ENCODE measurements around the gene ZNF620.
"Not testable (repeated sequence)": the region's sequence is repeated elsewhere in the genome, so short reads cannot be mapped to it uniquely, and the experiment has no call there.

ZNF620 gene

GRCh38 chr3:40505599-40506462 lies at the start of gene ZNF620:
ZNF620 (plus strand) TSS chr3:40506039; CDS start chr3:40506353, 314 bp downstream.
- Mint-ChIP-seq H3K27me3 (ENCODE audit: low read depth) (peaks cover 2% of the 10 kb centered on the region), H3K27ac (peak within 1 kb of the TSS; percentile 83), H3K36me3 (ENCODE audit: low read depth) (peaks cover 12% of the 10 kb centered on the region), H3K4me1 (ENCODE audit: low read depth) (peaks cover 16% of the 10 kb centered on the region), H3K9me3 (no peaks in the 10 kb centered on the region), H3K4me3 (peak within 1 kb of the TSS; percentile 96)
- peak; percentile 46 for DNase-seq (ENCODE audit: low spot score)

DNA sequence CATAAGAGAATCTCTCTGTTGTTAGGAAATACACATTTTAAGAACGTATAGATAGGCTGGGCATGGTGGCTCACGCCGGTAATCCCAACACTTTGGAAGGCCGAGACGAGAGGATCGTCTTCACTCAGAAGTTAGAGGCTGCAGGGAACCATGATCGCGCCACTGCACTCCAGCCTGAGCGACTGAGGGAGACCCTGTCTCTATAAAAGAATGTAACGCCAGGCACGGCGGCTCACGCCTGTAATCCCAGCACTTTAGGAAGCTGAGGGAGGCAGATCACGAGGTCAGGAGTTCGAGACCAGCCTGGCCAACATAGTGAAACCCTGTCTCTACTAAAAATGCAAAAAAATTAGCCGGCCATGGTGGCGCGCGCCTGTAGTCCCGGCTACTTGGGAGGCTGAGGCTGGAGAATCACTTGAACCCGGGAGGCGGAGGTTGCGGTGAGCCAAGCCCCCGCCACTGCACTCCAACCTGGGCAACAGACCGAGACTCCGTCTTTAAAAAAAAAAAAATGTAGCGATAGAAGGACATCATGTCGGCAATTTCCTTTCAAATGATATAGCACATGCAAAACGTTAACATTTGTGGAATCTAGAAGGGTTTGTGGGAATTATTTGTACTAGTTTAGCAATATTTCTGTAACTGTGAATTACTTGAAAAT lies 49.4 kb upstream of the ZNF620 start:
- Mint-ChIP-seq H3K36me3 (ENCODE audit: low read depth) (peaks cover 28% of the 10 kb centered on the region), H3K27ac (peak overlapping the region; percentile 93), H3K27me3 (ENCODE audit: low read depth) (no peaks in the 10 kb centered on the region), H3K4me3 (peak overlapping the region; percentile 89), H3K9me3 (no peaks in the 10 kb centered on the region), H3K4me1 (ENCODE audit: low read depth) (peaks cover 45% of the 10 kb centered on the region)
- DNase-seq (ENCODE audit: low spot score): no peak

- peaks cover 50% of the 10 kb centered on the region for H3K4me1 Mint-ChIP-seq (ENCODE audit: low read depth)
- H3K9me3 Mint-ChIP-seq: no peaks in the 10 kb centered on the region
- H3K27me3 Mint-ChIP-seq (ENCODE audit: low read depth): no peaks in the 10 kb centered on the region
- H3K4me3 Mint-ChIP-seq: peak within 1 kb of the TSS; percentile 89
- peaks cover 35% of the 10 kb centered on the region for H3K36me3 Mint-ChIP-seq (ENCODE audit: low read depth)
- peak; percentile 94 for DNase-seq (ENCODE audit: low spot score)
- H3K27ac Mint-ChIP-seq: peak within 1 kb of the TSS; percentile 95
These were observed 48.7 kb upstream of the ZNF620 start, which contains the start of gene RPL14 for GRCh38 chr3:40456940-40457823. RPL14 (plus strand) TSS chr3:40457339; CDS start chr3:40457472, 133 bp downstream.

GRCh38 chr3:40458473-40458872 lies 47.4 kb upstream of the ZNF620 start:
- H3K27me3 Mint-ChIP-seq (ENCODE audit: low read depth): no peaks in the 10 kb centered on the region
- peak overlapping the region; percentile 95 for H3K27ac Mint-ChIP-seq
- H3K4me1 Mint-ChIP-seq (ENCODE audit: low read depth): peaks cover 45% of the 10 kb centered on the region
- no peaks in the 10 kb centered on the region for H3K9me3 Mint-ChIP-seq
- H3K4me3 Mint-ChIP-seq: peak overlapping the region; percentile 89
- no peak for DNase-seq (ENCODE audit: low spot score)
- H3K36me3 Mint-ChIP-seq (ENCODE audit: low read depth): peaks cover 44% of the 10 kb centered on the region

DNA sequence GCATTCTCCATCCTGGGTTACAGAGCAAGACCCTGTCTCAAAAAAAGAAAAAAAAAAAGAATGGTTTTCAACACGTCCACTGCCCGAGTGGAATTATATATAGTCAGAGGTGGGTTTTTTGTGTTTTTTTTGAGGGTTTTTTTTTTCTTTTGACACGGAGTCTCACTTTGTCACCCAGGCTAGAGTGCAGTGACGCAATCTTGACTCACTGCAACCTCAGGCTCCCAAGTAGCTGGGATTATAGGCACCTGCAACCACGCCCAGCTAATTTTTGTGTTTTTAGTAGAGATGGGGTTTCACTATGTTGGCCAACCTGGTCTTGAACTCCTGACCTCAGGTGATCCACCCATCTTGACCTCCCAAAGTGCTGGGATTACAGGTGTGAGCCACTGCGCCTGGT lies 45.4 kb upstream of the ZNF620 start:
- not testable (repeated sequence) for DNase-seq (ENCODE audit: low spot score); H3K27ac Mint-ChIP-seq; H3K27me3 Mint-ChIP-seq (ENCODE audit: low read depth); H3K9me3 Mint-ChIP-seq; H3K4me3 Mint-ChIP-seq
- H3K4me1 Mint-ChIP-seq (ENCODE audit: low read depth): peaks cover 49% of the 10 kb centered on the region
- peaks cover 63% of the 10 kb centered on the region for H3K36me3 Mint-ChIP-seq (ENCODE audit: low read depth)

DNA sequence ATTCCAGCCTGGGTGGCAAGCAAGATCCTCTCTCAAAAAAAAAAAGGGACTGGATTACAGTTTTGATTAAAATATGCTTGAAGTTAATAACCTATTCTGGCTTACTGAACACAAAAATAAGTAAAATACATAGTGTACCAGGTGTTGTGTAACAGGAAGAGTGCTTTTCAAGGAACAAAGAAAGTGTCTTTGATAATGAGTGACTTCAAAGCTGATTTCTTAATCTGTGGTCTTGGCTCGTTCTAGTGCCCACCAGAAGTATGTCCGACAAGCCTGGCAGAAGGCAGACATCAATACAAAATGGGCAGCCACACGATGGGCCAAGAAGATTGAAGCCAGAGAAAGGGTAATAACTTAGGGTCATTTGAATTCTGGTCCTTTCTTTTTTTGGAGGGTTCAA lies 44.7 kb upstream of the ZNF620 start:
- H3K4me3 Mint-ChIP-seq: no peak overlapping the region
- peak overlapping the region; percentile 45 for H3K27ac Mint-ChIP-seq
- no peaks in the 10 kb centered on the region for H3K9me3 Mint-ChIP-seq
- H3K27me3 Mint-ChIP-seq (ENCODE audit: low read depth): no peaks in the 10 kb centered on the region
- peaks cover 69% of the 10 kb centered on the region for H3K36me3 Mint-ChIP-seq (ENCODE audit: low read depth)
- peaks cover 43% of the 10 kb centered on the region for H3K4me1 Mint-ChIP-seq (ENCODE audit: low read depth)
- DNase-seq (ENCODE audit: low spot score): no peak

DNA sequence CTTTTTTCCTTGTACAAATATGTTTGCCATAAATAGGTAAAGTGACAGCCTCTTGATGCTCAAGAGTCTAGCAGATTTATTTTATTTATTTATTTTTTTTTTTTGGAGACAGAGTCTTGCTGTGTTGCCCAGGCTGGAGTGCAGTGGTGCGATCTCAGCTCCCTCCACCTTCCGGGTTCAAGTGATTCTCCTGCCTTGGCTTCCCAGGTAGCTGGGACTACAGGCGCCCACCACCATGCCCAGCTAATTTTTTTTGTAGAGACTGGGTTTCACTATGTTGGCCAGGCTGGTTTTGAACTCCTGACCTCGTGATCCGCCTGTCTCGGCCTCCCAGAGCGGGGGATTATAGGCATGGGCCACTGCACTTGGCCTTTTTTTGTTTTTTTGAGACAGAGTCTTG lies 43.0 kb upstream of the ZNF620 start:
- Mint-ChIP-seq H3K4me1 (ENCODE audit: low read depth) (peaks cover 39% of the 10 kb centered on the region), H3K36me3 (ENCODE audit: low read depth) (peaks cover 75% of the 10 kb centered on the region)
- H3K9me3 Mint-ChIP-seq; H3K27ac Mint-ChIP-seq; H3K4me3 Mint-ChIP-seq; H3K27me3 Mint-ChIP-seq (ENCODE audit: low read depth); DNase-seq (ENCODE audit: low spot score): not testable (repeated sequence)

DNA sequence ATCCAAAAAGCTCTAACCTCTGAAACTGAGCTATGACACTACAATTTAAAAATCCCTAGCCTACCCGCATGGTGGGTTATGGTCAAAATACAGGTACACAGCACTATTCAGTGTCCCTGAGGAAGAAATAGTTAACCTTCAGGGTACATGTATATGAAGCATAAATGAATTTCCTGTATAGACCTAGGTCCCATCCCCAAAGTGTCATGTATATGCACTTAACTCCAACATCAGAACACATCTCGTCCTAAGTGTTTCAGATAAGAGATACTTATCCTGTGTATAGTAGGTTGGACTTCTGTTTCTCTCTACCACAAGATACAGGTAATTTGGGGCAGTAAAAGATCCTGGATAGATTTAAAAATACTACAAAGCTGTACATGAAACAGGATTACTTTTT lies 42.3 kb upstream of the ZNF620 start:
- Mint-ChIP-seq H3K27me3 (ENCODE audit: low read depth) (no peaks in the 10 kb centered on the region), H3K4me1 (ENCODE audit: low read depth) (peaks cover 32% of the 10 kb centered on the region), H3K36me3 (ENCODE audit: low read depth) (peaks cover 72% of the 10 kb centered on the region), H3K9me3 (no peaks in the 10 kb centered on the region), H3K27ac (no peak overlapping the region), H3K4me3 (no peak overlapping the region)
- no peak for DNase-seq (ENCODE audit: low spot score)

DNA sequence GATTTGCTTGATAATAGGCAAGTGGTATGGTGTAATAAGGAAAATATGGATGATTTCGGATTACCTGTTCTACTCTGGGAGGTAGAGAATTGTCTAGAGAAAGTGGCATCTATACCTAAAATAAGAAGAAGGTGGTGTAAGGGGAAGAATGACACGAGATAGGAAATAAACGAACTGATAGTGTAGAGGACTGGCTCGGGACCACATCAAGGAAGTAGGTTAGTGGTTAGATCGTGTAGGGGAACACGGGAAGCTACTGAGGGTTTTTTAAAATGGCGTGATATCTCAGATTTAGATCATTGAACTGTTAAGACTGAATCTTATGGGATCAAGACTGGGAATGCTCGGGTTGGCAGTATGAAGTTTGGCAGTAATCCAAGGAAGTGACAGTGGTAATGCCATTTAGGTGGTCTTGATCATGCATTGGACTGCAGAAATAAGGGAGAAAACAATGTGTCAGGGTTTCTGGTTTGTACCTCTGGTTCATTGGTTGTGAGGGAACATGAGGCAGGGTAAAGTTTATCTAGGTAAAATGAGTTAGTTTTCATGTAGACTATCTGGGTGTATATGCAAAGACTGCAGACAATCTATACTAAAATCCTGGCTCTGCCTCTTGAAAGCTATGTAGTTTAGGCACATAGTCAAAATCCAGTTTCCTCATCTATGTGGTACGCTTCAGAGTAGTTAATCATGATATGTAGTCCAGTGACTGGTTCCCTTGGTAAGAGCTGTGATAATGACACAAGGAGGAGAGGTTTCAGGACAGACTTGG lies 41.3 kb upstream of the ZNF620 start:
- H3K9me3 Mint-ChIP-seq: no peaks in the 10 kb centered on the region
- H3K36me3 Mint-ChIP-seq (ENCODE audit: low read depth): peaks cover 64% of the 10 kb centered on the region
- no peaks in the 10 kb centered on the region for H3K27me3 Mint-ChIP-seq (ENCODE audit: low read depth)
- H3K27ac Mint-ChIP-seq: peak overlapping the region; percentile 43
- peak overlapping the region; percentile 0 for H3K4me3 Mint-ChIP-seq
- H3K4me1 Mint-ChIP-seq (ENCODE audit: low read depth): peaks cover 25% of the 10 kb centered on the region
- DNase-seq (ENCODE audit: low spot score): no peak

DNA sequence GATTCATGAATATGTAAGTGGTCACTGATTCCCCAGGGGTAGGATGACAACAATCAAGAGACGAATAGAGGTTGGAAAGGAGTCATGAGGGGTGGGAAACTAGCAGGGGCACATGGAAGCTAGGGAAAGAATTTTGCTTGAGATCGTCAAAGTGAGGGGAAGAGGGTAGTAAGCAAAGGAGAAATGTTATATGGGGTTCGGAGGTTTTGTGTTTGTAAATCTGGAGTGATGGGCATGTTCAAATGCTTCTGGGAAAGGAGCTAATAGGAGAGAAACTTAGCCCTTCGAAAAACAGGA lies 40.8 kb upstream of the ZNF620 start:
- DNase-seq (ENCODE audit: low spot score): no peak
- H3K4me3 Mint-ChIP-seq: no peak overlapping the region
- peak overlapping the region; percentile 0 for H3K27ac Mint-ChIP-seq
- H3K9me3 Mint-ChIP-seq: no peaks in the 10 kb centered on the region
- H3K27me3 Mint-ChIP-seq (ENCODE audit: low read depth): no peaks in the 10 kb centered on the region
- peaks cover 24% of the 10 kb centered on the region for H3K4me1 Mint-ChIP-seq (ENCODE audit: low read depth)
- peaks cover 63% of the 10 kb centered on the region for H3K36me3 Mint-ChIP-seq (ENCODE audit: low read depth)

GRCh38 chr3:40465456-40465855 lies 40.4 kb upstream of the ZNF620 start:
- no peak for DNase-seq (ENCODE audit: low spot score)
- Mint-ChIP-seq H3K4me1 (ENCODE audit: low read depth) (peaks cover 21% of the 10 kb centered on the region), H3K36me3 (ENCODE audit: low read depth) (peaks cover 59% of the 10 kb centered on the region), H3K4me3 (no peak overlapping the region), H3K27ac (no peak overlapping the region), H3K27me3 (ENCODE audit: low read depth) (no peaks in the 10 kb centered on the region), H3K9me3 (no peaks in the 10 kb centered on the region)

GRCh38 chr3:40468018-40468417 lies 37.8 kb upstream of the ZNF620 start:
- H3K27me3 Mint-ChIP-seq (ENCODE audit: low read depth): no peaks in the 10 kb centered on the region
- H3K4me1 Mint-ChIP-seq (ENCODE audit: low read depth): peaks cover 12% of the 10 kb centered on the region
- H3K36me3 Mint-ChIP-seq (ENCODE audit: low read depth): peaks cover 44% of the 10 kb centered on the region
- no peak overlapping the region for H3K27ac Mint-ChIP-seq
- no peak overlapping the region for H3K4me3 Mint-ChIP-seq
- DNase-seq (ENCODE audit: low spot score): no peak
- no peaks in the 10 kb centered on the region for H3K9me3 Mint-ChIP-seq

DNA sequence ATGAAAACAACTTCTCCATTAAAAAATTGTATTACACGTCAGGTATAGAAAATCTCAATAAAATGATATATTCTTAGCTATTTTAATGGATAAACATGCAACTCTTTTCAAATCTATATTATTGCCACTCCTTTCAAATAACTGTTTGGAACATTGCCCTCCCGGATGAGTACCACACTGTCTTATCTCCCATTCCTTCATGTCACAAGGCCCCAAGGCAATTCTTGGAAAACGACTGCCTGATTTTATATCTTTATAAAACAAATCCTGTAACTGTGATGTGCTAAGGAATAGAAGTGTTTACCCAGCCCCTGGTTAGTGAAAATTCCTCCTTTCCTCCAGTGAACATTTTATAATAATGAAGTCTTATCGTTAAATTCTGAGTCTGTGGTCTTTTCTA lies 35.1 kb upstream of the ZNF620 start:
- Mint-ChIP-seq H3K27ac (no peak overlapping the region), H3K9me3 (no peaks in the 10 kb centered on the region), H3K4me1 (ENCODE audit: low read depth) (no peaks in the 10 kb centered on the region), H3K4me3 (no peak overlapping the region), H3K36me3 (ENCODE audit: low read depth) (peaks cover 18% of the 10 kb centered on the region), H3K27me3 (ENCODE audit: low read depth) (peaks cover 2% of the 10 kb centered on the region)
- DNase-seq (ENCODE audit: low spot score): no peak

Data from T-helper 2 cell treated with Interferon-gamma antibody and Interleukin-4, amounts not matched to agents 5 μg/mL and 100 μg/mL, for 36 hours (primary cell).